Stomach (tissue), 4 donors: ENCODE data around the gene WDR18.

Experiments used
- EP300 ChIP-seq: sonication (generic); formaldehyde crosslinking; IDR thresholded peaks from one replicate; pipeline ENCODE4 v1.6.1; 2017; ENCODE audit warnings: antibody characterized with exemption
- POLR2A ChIP-seq, 4 donors: fragments of 450-650 bp; IDR thresholded peaks; one replicate each; pipeline ENCODE4 v1.6.1; 2016; ENCODE audit warnings: antibody characterized with exemption in 4 of 4, control low read depth in 2 of 4, mild to moderate bottlenecking in 1 of 4, moderate library complexity in 1 of 4
- TF ChIP-seq, protein P1 (sequence below), 7 experiments: fragments of 450-650 bp in 4 of 7; fragments of 200-600 bp in 3 of 7; sonication (generic) in 3 of 7; IDR thresholded peaks; one replicate each; pipeline ENCODE4 v1.5.1; 2016 to 2019; ENCODE audit warnings: antibody characterized with exemption in 7 of 7, control low read depth in 2 of 7, mild to moderate bottlenecking in 1 of 7

GRCh38 chr19:988081-988480, 3.9 kb downstream of the WDR18 start:
- TF ChIP-seq EP300, result no peak
- no peak for TF ChIP-seq POLR2A (IDR thresholded peaks at IDR 0.05)
- TF ChIP-seq, protein P1, sequence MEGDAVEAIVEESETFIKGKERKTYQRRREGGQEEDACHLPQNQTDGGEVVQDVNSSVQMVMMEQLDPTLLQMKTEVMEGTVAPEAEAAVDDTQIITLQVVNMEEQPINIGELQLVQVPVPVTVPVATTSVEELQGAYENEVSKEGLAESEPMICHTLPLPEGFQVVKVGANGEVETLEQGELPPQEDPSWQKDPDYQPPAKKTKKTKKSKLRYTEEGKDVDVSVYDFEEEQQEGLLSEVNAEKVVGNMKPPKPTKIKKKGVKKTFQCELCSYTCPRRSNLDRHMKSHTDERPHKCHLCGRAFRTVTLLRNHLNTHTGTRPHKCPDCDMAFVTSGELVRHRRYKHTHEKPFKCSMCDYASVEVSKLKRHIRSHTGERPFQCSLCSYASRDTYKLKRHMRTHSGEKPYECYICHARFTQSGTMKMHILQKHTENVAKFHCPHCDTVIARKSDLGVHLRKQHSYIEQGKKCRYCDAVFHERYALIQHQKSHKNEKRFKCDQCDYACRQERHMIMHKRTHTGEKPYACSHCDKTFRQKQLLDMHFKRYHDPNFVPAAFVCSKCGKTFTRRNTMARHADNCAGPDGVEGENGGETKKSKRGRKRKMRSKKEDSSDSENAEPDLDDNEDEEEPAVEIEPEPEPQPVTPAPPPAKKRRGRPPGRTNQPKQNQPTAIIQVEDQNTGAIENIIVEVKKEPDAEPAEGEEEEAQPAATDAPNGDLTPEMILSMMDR (IDR thresholded peaks at IDR 0.05), result no peak
